Activated CD8-positive, alpha-beta memory T cell treated with anti-CD3 and anti-CD28 coated beads for 24 hours (primary cell): ENCODE measurements around the gene RNF113B.

Source experiments
- DNase-seq: peaks from one replicate; pipeline ENCODE4 v3.0.0-alpha.2; 2020

The RNF113B gene

DNA sequence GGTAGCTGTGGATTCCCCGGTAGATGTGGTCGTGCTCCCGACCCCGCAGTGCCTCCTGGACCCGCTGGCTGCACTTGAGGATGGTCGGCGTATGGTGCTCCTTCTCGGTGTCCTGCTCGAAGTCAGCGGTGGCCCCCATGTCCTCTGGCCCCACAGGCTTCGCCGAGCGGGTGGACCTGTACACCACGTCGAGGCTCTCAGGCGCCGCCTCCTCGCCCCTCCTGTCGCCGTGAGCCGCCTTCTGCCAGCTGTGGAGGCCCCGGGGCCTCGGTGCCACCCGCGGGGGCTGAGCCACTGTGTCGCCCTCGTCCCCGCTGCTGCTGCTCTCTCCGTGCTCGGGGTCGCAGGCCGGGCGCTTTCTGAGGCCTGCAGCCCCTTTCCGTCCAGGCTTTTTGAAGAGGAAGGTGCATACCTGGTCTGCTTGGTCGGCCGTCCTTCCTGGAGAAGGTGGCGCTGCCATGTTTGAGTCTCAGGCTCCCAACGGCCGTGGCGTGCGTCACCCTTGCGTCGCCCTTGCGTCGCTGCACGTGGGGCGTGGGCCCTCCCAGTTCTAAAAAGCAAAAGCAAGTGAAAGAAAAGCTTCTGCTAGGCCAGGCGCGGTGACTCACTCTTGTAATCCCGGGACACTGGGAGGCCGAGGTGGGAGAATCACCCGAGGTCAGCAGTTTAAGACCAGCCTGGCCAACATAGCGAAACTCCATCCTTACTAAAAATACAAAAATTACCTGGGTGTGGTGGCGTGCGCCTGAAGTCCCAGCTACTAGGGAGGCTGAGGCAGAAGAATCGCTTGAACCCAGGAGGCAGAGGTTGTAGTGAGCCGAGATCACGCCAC lies at the start of gene RNF113B:
Gene RNF113B, minus strand, starts transcription at position 493 of the 832 bp plus-strand sequence. Its CDS starts 33 bp downstream, at position 460.
- no peak for DNase-seq

DNA sequence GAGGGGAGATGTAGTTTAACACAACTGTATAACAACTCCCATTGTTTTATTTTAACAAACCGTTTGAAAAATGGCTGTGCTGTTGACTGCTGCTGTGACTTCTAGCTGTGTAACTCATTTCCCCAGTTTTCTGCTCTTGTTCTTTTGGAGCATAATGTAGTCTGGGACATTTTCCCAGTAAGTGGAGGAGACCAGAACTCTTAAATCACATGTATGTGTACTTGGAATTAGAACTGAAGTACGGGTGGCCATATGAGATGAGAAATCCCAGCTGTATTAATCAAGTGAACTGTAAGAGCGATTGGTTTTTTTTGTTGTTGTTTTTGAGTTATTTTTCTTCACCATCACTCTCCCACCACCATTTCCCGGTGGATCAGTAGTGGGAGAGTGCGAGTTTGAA lies 49.4 kb upstream of the RNF113B start:
- DNase-seq = no peak

DNA sequence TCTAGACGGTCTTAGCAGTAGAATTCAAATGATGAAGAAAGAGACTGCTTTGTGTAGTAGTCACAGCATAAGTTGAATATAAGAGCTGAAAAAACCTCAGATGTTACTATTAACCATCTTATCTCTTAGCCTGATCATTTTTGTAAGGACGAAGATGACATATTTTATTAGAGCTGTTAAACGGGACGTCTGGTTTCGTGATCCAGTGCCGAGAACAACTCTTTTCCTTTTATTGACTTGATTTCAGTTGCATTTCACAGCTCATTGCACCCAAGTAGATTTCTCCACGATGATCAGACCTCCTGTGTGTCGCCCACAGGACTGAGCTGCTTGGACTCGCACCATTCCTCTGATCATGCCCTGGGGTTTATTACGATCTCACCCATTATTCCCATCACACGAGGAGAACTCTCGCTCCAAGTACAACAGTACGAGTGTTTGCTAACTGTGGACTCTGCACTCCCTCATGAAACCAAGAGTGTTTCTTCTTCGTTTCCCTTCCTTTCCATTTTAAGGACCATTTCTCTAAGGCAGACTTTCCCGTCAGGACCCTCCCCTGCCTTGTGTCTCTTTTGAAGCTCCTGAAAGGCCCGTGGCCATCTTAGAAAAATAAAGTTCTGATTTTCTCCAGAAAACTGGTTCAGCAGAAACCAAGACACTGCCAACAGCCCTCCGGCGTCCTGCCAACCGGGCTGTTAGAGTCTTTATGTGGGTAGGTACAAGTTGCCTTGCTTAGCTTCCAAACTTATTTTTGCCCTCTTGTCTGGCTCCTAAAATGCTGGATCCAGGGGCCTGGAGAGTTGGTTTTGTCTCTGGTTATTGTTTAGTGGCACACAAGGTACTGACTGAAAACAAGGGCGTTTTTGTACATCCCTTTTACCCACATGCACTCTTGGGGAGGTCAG lies 48.2 kb upstream of the RNF113B start:
- DNase-seq = no peak

DNA sequence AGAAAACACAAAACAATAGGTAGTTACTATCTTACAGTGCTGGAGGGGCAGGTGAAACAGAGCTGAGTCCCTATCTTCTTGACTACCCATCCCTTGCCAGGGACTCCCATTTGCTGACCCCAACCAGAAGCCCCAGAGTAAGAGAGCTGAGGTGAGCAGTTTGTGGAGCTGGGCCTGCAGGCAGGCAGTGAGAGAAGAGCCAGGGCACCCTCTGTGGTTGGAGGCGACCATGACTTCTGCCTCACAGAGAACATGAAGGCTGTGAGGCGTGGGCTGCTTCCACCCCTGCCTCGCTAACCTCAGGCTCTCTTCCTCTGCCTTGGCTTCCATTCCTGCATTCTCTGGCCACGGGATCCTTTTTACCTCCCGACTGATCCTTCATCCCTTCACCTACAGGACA lies 47.5 kb upstream of the RNF113B start:
- no peak for DNase-seq

DNA sequence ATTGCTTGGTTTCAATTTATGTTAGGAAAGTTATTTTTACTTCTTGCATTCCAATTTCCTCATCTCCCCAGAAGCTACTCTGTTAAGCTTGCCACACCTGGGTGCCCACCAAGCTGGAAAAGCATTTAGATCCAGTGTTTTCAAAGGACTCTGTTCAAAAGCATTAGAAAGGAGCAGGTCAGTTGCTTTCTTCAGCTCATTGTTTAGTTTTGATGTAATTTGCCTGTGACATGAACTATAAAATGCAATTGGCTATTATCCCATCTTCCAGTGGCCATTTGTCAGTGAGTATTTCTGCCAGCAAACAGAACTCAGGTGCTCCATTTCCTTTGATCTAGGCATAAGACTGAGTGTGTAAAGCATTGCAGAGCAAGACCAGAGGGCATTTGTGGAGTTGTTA lies 46.7 kb upstream of the RNF113B start:
- no peak for DNase-seq

DNA sequence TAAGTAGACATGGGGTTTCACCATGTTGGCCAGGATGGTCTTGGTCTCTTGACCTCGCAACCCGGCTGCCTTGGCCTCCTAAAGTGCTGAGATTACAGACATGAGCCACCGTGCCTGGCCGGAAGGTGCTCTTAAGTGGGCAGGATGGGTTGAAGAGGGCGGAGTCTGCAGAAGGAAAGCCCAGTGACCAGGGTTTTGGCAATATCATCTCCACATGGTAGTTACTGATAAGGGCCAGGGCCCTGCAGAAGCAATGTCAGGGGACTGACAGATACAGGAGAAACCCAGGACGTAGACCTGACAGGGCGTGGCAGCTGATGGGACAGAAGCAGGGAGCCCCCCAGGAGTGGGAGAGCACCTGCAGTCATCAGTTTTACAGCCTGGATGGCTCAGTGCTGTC lies 45.7 kb upstream of the RNF113B start:
- no peak for DNase-seq

DNA sequence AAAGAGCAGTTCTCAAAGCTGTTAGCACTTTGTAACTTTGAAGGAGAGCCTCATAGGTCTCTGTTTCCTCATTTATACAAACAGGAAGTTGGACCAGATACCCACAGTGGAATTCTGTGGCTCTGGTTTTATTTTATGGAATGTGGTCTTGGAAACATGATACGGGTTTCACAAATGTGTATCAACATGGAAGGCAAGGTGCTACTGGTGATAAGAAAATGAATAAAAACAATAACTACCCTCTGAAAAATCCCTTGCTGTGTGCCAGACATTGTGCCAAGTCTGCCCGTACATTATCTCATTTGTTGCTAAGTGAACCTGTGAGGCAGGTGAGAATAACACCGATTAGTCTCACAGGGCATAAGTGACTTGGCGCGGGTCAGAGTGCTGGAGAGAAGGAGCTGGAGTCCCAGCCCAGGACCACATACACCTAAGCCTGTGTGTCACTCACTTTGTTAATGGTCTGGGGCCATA lies 45.0 kb upstream of the RNF113B start:
- DNase-seq = no peak

DNA sequence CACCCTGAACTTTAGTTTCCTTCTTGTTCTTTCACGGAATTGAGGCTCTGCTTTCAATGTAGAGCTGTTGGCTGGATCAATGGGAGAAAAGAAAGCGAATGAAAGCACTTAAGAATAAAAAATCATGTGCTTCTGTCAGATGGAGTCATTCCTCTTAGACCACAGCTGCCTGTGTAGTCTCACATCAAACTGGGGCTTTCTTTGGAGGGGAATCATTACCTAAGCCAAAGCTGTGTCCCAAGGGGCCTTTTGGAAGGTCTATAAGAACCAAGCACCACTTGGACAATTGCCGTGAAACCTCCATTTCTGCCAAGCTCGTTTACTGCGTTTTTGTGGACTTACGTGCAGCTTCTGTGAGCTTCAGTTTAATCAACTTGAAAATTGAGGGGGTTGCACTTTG lies 44.2 kb upstream of the RNF113B start:
- DNase-seq = no peak

DNA sequence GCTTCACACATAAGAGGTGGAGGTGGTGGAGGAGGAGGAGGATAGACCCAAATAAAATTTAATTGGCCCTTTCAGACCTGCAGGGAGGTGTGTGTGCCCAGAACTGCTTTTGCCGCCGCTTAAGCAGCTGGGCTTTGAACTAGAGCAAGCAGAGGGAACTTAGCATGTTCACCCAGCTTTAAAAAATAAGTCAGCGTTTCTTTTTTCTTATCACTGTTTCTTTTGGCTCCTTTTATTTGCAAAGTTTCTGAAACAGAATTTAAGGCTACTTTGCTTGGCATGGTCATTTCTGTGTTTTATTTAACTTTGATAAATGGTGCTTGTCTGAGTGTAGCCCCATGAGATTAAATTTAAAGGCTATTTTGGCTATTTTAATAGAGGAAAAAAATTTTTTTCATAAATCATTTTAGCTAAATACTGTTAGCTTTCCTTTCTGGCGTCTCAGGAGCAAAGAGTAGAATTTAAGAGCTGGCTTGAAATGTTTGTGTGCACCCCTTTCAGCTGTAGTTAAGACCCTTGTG lies 43.3 kb upstream of the RNF113B start:
- no peak for DNase-seq

DNA sequence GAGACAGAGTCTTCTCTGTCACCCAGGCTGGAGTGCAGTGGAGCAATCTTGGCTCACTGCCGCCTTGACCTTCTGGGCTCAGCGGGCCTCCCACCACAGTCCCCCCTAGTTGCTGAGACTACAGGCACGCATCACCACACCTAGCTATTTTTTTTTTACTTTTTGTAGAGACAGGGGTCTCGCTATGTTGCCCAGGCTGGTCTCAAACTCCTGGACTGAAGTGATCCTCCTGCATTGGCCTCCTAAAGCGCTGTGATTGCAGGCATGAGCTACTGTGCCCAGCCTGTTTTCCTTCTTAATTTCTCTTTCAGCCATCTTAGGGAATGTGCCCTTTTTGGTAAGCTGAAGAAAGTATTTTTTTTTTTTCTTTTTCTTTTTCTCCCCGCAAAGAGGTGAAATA lies 42.6 kb upstream of the RNF113B start:
- no peak for DNase-seq

DNA sequence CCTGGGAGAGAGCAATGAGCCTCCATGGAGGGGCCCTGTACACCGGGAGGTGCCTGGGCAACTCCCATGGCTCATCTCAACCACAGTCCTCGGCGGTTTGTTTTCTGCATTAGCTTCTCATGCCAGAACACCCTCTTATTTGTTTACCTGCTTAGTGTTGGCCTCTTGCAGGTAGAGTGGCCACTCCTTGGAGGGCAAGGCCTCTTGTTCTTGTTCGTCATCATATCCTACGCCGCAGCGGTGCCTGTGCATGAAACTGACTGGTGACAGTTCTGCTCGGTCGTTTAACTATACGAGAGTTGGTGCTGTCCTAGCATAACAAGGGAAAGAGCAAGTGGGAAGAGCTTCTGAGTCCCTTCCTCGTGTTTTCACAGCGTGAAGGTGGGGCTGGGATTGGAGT lies 40.5 kb upstream of the RNF113B start:
- DNase-seq = no peak

DNA sequence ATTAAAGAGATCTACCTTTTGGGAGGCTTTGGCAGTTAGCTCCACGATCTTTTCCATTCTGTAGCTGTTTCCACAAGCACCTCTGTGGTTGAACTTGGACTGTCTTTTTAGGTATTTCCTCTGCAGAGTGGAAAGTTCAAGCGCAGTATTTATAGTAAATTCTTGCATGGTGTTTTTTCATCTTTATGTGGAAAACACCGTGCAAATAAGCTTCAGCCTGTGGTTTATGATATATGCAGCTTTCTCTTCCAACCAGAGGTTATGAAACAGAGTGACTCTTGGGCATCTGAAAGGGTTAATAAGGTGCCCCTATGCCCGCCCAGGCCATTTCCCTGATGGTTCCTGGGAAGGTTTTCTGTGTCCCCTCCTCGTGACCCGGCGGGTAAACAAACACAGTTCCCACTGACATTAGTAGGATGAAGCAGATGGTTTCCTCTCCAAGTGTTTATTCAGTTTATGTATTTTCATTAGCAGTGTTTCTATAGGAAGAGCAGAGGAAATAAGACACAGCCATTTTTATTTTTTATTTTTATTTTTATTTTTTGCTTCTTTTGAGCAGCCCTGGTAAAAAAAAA lies 39.7 kb upstream of the RNF113B start:
- DNase-seq = no peak

DNA sequence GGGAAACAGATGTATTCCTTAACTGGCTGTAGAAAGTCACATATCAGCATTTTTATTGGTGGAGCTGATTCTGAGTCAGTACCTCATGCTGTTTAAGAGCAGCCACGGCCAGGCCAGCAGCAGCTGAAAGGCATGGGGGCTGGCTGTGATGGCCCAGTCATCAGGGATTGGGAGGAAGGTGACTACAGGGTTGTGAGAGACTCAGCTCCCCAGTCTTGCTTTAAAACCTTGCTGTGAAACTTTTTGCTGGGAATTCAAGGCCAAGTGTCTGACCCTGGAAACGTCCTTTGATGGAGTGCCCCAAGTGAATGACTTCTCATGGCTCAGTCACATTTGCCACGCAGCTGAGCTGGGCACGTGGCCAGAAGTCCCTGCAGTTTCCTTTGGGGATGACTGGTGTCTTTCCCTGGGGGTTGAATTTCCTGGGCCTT lies 39.1 kb upstream of the RNF113B start:
- no peak for DNase-seq

DNA sequence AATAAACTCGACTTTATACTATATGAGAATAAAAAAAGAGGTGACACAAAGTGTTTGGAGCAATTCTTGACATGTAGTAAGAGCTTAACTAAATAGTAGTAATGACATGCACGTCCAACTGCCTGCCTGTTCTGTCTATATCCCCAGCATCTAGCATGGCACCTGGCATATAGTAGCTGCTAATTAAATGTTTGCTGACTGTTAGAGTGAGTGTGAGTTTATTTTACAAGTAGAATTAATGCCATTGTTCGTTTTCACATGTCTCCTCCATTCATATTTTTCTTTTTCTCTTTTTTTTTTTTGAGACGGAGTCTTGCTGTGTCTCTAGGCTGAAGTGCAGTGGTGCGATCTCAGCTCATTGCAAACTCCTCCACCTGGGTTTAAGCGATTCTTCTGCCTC lies 38.4 kb upstream of the RNF113B start:
- DNase-seq = no peak

DNA sequence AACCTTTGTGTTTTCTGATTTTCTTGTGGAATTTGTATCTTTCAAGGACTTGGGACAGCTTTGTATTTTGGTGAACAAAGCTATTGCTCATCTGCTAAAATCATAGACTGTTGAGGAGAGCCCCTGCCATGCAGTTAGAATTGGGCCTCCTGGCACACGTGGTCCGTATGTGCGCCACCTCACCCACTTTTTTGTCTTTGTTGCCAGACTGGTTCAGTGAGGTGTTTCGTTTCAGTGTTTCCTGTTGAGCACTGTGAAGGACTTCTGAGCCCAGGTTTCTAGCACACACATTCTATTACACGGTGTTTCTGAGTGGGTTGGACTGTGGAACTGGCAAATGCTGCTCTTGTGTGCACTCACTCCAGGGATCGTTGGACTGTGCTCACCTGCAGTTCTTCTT lies 37.6 kb upstream of the RNF113B start:
- no peak for DNase-seq

DNA sequence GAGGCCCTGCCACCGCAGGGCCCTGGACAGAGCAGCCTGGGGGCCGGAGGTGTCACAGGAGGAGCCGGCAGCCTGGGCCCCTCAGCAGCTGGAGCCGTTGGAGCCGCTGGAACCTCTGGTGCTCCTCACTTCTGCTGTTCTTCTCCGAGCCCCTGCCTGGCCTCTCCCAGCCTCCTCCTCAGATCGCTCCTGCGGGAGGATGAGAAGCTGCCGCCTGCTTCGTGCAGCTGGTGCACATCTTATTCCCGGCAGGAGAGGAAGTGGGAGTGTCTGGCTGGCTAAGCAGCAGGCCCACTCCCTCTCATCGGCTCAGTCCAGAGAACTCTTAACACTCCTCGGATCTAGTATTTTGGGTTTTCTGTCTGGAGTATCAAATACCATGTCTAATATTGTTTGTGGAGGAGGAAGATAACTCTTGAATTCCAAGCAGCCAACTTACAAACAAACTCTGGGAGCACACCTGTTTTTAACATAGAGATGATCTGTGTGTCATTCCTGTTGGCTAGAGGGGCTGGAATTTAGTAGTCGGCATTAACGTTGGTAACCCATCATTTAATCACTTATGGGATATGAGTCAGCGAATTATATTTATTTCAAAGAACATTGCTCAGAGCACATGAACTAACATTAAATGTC lies 37.1 kb upstream of the RNF113B start:
- DNase-seq = no peak

DNA sequence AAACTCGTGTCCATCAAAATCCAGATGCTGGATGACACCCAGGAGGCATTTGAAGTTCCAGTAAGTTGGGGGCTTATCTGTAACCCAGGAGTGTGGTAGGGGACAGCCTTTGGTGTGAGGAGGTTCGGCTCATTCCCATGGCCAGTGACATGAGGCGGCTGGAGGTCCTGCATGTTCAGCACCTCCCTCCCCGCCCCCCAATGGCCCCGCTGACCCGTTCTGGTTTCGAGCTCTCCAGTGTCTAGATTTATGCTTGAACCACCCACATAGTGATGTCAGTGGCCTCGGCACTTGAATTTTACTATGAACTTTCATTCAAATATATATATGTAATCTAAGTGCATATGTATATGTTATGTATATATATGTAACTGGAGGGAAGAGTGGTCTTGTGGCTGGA lies 36.3 kb upstream of the RNF113B start:
- no peak for DNase-seq

DNA sequence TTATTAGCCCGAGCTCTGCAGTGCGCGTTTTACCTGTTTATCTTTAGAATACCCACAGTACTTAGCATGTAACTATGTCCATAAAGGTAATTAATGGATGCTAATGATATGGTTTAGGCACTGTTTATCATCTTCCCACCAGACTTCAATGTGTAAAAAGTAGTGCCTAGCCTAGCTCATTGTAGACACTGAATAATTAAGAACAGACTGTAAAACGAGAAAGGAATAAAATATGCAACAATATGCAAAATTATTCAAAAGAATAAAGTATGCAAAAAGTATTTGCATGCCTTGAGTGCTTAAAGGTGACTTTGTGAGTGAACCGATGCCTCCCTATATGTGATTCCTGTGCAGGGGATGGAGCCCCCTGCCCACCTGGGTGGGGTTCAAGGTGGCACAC lies 35.7 kb upstream of the RNF113B start:
- DNase-seq = no peak

DNA sequence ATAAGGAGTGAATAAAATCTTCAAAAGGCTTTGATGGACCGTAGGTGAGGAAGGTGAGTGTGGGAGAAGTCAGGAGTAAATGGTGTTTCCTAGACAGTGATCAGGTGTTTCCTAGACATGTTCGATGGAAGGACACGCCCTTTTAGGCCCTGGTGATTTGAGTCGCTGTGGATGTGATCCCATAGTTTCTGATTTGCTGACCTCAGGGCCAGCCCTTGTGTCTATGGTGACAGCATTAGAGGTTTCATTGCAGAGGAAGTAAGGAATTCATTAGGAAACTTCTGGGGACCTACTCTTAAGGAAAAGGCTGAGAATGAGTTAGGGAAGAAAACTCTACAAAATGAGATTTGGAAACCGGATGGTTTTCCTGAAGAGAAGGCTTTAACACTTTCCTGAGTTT lies 31.5 kb upstream of the RNF113B start:
- no peak for DNase-seq

DNA sequence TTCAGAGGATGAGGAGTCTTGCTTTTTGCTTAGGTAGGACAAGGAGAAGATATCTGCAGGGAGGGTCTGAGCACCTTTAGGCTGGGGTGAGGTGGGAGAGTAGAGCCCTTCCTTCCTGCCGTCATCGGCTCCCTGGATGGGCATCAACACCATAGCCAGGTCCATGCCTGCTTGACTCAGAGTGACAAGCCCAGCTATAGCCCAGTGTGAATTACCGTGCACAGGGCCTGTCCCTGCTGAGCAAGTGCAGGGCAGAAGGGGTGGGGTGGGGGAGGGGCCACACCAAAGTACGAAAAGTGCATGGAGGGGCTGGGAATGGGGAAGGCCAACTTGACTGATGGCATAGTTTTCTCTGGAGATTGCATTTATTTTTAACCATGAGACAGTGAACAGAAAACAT lies 30.3 kb upstream of the RNF113B start:
- no peak for DNase-seq

DNA sequence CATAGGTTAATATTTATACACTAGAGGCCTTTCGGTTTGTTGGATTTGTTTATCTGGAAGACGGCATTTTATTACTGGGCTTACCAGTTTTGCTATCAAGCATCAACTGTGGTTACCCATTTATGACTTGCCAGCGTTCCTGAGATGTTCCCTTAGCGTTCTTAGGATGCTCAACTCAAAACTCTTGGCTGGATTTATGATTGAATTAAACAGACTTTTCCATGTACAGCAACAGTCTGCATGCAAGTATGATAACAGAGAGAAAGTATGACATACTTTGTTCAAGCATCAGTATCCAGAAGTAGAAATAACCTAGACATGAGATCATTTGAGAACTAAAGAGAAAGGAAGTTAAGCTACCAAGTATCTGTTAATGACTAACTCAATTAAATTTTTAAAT lies 29.9 kb upstream of the RNF113B start:
- no peak for DNase-seq

DNA sequence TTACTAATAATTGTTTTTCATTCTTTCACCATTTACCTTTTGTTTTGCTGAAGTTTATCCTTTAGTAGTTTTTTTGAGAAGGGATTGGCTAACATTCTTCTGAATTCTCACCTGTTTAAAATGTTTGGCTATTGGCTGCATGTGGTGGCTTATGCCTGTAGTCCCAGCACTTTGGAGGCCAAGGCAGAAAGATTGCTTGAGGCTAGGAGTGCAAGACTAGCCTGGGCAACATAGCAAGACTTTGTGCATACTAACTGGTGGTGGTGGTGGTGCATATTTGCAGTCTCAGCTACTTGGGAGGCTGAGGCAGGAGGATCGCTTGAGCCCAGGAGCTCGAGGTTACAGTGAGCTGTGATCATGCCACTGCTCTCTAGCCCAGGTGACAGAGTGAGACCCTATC lies 27.5 kb upstream of the RNF113B start:
- DNase-seq = no peak
